ENCODE measurements around the gene GRIN2B.

The GRIN2B gene

DNA sequence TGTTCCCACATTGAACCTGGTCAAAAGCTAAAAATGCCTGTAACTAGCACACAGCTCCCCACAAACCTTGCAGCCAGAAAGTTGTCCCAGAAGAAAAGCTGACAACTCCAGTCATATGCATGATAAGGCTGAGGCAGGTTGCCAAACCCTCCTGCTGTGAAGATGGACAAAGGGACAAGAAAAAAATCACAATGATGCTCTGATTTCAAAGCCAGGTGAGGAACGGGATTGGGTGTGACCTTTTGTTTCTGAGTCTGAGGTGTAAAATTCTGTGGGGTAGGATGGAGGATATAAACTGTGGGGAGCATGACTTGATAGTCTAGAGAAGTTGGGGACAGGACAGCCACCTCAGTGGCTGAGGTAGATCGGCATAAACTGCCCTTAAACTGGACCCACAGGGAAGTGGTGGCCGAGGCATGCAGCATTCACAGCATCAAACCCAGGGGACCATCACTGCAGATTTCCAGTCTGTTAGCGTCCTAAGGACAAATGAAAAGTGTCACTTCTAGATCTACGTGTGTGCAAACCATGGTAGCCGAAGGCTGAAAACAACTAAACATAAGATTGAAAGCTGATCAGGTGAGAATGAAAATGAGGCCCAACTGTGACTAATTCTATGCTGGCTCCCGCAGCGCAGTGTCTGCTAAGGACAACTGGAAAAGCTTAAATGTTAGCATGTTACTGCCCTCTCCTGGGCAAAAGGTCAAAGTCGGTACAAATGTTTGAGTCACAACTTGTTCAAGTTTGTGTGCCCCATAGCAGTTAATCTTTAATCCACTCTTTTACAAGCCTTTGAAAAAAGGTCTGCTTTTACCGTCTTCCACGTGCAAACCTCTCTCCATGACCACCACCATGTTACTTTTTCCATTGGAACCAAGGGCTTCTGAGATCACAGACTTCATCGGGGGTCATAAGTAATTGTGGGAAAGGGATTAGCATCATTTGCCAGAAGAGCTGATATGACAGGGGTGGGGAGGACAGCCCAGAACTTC is 39.8 kb downstream of the GRIN2B start:
- TF ChIP-seq, protein P1, sequence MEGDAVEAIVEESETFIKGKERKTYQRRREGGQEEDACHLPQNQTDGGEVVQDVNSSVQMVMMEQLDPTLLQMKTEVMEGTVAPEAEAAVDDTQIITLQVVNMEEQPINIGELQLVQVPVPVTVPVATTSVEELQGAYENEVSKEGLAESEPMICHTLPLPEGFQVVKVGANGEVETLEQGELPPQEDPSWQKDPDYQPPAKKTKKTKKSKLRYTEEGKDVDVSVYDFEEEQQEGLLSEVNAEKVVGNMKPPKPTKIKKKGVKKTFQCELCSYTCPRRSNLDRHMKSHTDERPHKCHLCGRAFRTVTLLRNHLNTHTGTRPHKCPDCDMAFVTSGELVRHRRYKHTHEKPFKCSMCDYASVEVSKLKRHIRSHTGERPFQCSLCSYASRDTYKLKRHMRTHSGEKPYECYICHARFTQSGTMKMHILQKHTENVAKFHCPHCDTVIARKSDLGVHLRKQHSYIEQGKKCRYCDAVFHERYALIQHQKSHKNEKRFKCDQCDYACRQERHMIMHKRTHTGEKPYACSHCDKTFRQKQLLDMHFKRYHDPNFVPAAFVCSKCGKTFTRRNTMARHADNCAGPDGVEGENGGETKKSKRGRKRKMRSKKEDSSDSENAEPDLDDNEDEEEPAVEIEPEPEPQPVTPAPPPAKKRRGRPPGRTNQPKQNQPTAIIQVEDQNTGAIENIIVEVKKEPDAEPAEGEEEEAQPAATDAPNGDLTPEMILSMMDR (IDR thresholded peaks at IDR 0.05): peak; percentile 61

DNA sequence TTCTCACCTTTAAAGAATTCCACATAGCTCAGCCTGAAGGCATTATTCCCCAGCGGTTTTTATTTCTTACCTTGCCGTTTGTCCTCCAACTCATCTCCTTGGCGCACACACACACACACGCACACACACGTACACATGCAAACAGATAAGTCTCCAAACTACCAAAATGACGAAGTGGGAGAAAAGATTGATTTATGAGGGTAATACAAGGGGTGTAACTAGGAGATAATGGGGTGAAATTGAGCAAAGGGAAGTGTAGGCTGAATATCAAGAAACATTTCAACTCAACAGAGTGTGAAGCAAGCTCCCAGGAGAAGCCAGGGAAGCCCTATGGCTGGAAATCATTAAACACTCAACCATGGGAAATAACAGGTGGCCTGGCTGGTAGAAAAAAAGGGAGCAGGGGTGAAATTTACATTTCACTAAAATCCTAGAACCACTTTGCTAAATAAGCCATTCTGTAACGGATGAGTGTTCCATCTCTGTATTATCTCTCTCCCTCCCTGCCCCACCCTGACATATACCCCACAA is 41.0 kb downstream of the GRIN2B start:
- TF ChIP-seq, protein P1 (IDR thresholded peaks at IDR 0.05): no peak

DNA sequence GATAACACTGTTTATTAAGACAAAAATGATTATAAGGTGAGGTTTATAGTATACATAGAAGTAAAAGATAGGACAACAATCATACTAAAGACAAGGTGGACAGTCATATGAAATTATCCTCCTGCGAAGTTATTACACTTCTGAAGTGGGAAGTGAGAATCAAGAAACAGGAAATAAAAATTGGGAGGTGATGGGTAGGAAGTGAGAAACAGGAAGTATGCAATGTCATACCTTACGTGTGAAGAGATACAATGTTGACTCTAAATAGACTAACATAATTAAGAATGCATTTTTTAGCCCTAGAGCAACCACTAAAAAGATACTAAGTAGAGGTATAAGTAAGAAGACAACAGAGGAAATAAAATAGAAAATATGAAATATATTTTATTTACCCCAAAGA is 43.7 kb downstream of the GRIN2B start:
- TF ChIP-seq, protein P1 (IDR thresholded peaks at IDR 0.05): no peak

DNA sequence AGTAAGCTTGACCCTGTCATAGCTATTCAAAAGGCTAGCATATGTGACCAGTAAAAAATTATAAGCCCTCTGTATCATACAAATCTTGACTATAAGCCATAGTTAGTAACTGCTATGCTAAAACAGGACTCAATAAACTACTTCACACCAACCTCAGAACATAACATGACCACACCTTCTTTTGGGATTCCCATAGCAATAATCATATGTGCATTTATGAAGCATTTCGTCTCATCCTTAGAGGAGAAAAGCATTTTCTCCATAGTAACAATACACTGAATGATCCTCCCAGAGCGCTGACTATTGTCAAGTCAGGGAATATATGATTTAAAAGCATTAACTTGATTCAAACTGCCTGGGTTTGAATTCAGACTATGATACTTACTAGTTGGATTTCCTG is 46.2 kb downstream of the GRIN2B start:
- TF ChIP-seq, protein P1 (IDR thresholded peaks at IDR 0.05): no peak
